Measurements from ENCODE around the gene PHF2.

Gene PHF2

GRCh38 chr9:93645921-93646639 lies 69.7 kb downstream of the PHF2 start:
- H3K27ac ChIP-seq = no peak overlapping the region
- TF ChIP-seq ZFX (IDR thresholded peaks at IDR 0.05; ENCODE audit: borderline replicate concordance) (no peak), CTCF (IDR thresholded peaks at IDR 0.05) (no peak)

- TF ChIP-seq CTCF (IDR thresholded peaks at IDR 0.05) (no peak), ZFX (IDR thresholded peaks at IDR 0.05; ENCODE audit: borderline replicate concordance) (no peak)
- H3K27ac ChIP-seq = no peak overlapping the region
Observed at GRCh38 chr9:93646640-93647178, 70.3 kb downstream of the PHF2 start.

DNA sequence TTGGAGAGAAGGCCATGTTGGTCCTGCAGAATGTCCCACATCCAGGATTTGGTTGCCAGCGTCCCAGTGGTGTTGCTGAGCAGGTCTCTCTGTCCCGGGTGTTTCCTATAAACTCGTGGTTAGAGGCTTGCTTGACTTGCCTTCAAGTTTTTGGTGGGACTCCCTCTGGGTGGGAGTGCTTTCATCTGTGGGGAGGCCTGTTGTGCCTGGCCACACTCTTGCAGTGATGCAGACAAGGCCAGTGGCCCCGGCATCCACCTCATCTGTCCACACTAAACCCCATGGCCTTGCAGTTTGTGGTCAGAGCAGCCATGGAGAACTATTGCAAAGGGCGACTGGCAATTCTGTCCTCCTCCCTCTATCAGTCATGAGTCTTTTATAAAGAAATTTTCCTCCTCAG lies 71.8 kb downstream of the PHF2 start:
- no peak overlapping the region for H3K27ac ChIP-seq

GRCh38 chr9:93648836-93649235 lies 72.5 kb downstream of the PHF2 start:
- TF ChIP-seq ZFX (IDR thresholded peaks at IDR 0.05; ENCODE audit: borderline replicate concordance) (no peak), CTCF (IDR thresholded peaks at IDR 0.05) (no peak)
- H3K27ac ChIP-seq = no peak overlapping the region

More for the DNA sequence above, 71.8 kb downstream of the PHF2 start:
- TF ChIP-seq ZFX (IDR thresholded peaks at IDR 0.05; ENCODE audit: borderline replicate concordance) = no peak

DNA sequence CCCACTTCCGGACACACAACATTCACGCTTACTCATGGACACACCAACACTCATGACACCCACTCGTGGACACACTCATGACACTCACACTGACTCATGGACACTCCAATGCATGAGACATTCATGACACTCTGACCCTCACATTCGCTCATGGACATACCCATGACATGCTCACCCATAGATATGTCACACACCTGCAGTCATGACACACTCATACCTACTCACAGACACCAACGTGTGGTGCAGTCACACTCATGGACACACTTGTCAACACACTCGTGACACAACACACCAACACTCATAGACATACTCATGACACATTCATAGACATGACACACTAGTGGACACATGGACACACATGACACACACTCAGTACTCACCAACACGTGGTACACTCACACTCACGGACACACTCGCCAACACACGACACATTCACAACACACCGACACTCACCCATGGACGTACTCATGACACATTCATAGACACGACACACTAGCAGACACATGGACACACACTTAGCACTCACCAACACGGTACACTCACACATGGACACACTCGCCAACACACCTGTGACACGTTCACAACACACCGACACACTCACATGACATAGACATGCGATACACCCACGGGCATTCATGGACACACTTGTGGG lies 73.4 kb downstream of the PHF2 start:
- TF ChIP-seq ZFX (IDR thresholded peaks at IDR 0.05; ENCODE audit: borderline replicate concordance) = no peak
- TF ChIP-seq CTCF (IDR thresholded peaks at IDR 0.05) = no peak
- H3K27ac ChIP-seq = no peak overlapping the region

DNA sequence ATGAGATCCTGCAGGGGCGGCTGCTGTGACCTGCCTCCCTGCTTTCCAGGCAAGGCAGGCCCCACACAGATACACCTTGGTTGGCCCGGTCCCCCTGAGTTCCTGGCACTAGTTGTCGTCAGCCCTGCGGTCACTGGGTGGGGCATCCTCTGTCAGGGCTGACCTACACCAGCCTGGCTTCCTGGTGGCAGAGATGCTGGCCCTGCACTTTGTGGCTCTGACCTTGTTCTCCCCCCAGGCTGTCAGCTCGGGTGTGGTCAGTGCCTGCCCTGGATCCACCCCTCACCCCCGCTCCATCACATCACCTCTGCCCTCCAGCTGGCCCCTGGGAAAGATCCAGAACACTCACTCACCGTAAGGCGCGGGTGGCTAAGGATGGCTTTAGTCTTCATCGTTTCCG lies 74.1 kb downstream of the PHF2 start:
- TF ChIP-seq ZFX (IDR thresholded peaks at IDR 0.05; ENCODE audit: borderline replicate concordance) (no peak), CTCF (IDR thresholded peaks at IDR 0.05) (no peak)
- no peak overlapping the region for H3K27ac ChIP-seq

DNA sequence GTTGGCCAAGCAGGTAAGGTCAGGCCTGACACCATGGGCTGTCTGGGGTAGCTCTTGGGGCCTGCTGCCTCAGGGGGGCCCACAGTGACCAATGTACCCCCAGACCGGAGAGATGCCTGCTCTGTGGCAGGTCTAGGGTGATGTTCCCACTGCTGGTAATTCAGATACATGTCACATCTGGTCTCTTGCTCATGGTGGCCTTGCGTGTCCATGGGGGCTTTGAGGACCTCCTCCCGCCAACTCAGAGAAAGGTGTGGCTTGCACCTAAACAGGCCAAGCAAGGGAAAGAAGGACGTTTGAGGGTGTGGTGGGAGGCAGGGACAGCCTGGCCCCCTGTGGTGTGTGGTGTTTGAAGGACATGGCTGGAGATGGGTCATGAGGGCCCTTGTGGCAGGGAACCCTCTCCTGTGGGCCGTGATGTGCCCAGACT lies 75.2 kb downstream of the PHF2 start:
- H3K27ac ChIP-seq = no peak overlapping the region
- no peak for TF ChIP-seq ZFX (IDR thresholded peaks at IDR 0.05; ENCODE audit: borderline replicate concordance)
- TF ChIP-seq CTCF (IDR thresholded peaks at IDR 0.05) = no peak
